Testis (tissue), 3 donors: ENCODE data around the gene NUCB2. TPM values are rescaled to one million over a fixed set of nuclear protein-coding genes. Genes with fewer than 3 reads are reported as not detected.
"Not testable (repeated sequence)": the region's sequence is repeated elsewhere in the genome, so short reads cannot be mapped to it uniquely, and the experiment has no call there.

Experiments used
- DNase-seq: peaks from one replicate; pipeline ENCODE4 v3.0.0-alpha.2; 2019
- H3K27ac ChIP-seq, 2 donors: fragments of 200-600 bp; sonication (generic); one replicate each; pipeline ENCODE4 v1.5.1; 2019
- H3K27me3 ChIP-seq: fragments of 200-600 bp; sonication (generic); one replicate; pipeline ENCODE4 v1.5.1; 2019
- H3K36me3 ChIP-seq: fragments of 200-600 bp; sonication (generic); one replicate; pipeline ENCODE4 v1.5.1; 2017; ENCODE audit warnings: low read depth; ENCODE audit errors: missing control alignments
- H3K4me1 ChIP-seq: fragments of 200-600 bp; sonication (generic); one replicate; pipeline ENCODE4 v1.5.1; 2019
- H3K4me3 ChIP-seq, 2 donors: fragments of 200-600 bp; sonication (generic); one replicate each; pipeline ENCODE4 v1.5.1; 2017 to 2019
- H3K9me3 ChIP-seq: fragments of 200-600 bp; sonication (generic); one replicate; pipeline ENCODE4 v1.5.1; 2017
- CTCF ChIP-seq, 3 experiments: fragments of 450-650 bp in 2 of 3; fragments of 200-600 bp in 1 of 3; sonication (generic) in 1 of 3; IDR thresholded peaks; one replicate each; pipeline ENCODE4 v1.5.1; 2016 to 2019; ENCODE audit warnings: antibody characterized with exemption in 3 of 3, mild to moderate bottlenecking in 2 of 3, moderate library complexity in 1 of 3
- POLR2A ChIP-seq: fragments of 450-650 bp; IDR thresholded peaks from one replicate; pipeline ENCODE4 v1.6.1; 2017; ENCODE audit warnings: antibody characterized with exemption, mild to moderate bottlenecking, moderate library complexity
- WGBS, 2 donors: methylation state at CpG; one replicate each; pipeline ENCODE4 v1.1.5; 2018; 5-methylcytosine and 5-hydroxymethylcytosine counted together
- intact Hi-C: fragments of 100-400 bp; cut with DNase I; formaldehyde crosslinking; loops from one replicate; pipeline ENCODE4 v1.15.1; 2023; ENCODE audit warnings: low total_unique reads
- polyA plus RNA-seq: library from polyadenylated mRNA; stranded (reverse); fragments of 350-450 nt; fragmentation: Illumina TruSeq; extraction: RNeasy Lipid Tissue Mini Kit (QIAGEN cat#74804); gene quantifications from one replicate; pipeline ENCODE4 v1.2.3, GENCODE V29; 2014; ENCODE audit warnings: low read depth, low replicate concordance; ENCODE audit not compliant: insufficient read depth
- total RNA-seq, 2 donors: library from RNA; depleted of rRNA; stranded (reverse); fragments of >200 nt; gene quantifications; one replicate each; pipeline ENCODE4 v1.2.3, GENCODE V29; 2016

Gene NUCB2
- total and polyA plus RNA-seq, 3 donors from 2014 or later = 86.1 to 186 (median 138) TPM

- DNase-seq = no peak
- Histone ChIP-seq H3K4me1 (no peaks in the 10 kb centered on the region), H3K27me3 (no peaks in the 10 kb centered on the region), H3K27ac (no peak overlapping the region), H3K9me3 (no peaks in the 10 kb centered on the region), H3K36me3 (no peaks in the 10 kb centered on the region), H3K4me3 (no peak overlapping the region)
- TF ChIP-seq CTCF (IDR thresholded peaks at IDR 0.05) (no peak), POLR2A (no peak)
- intact Hi-C loops = no loop called here
These were observed 16.5 kb upstream of the NUCB2 start for GRCh38 chr11:17260020-17260419.

- DNase-seq = no peak
These were observed 12.8 kb upstream of the NUCB2 start for GRCh38 chr11:17263769-17264168.

GRCh38 chr11:17266781-17267180, 9.8 kb upstream of the NUCB2 start:
- Histone ChIP-seq H3K27me3 (no peaks in the 10 kb centered on the region), H3K4me3 (no peak overlapping the region), H3K9me3 (no peaks in the 10 kb centered on the region), H3K4me1 (no peaks in the 10 kb centered on the region), H3K36me3 (no peaks in the 10 kb centered on the region), H3K27ac (no peak overlapping the region)
- DNase-seq = no peak
- WGBS, 2 donors = 84 to 85% methylated on average over 5 of the region's 5 CpGs
- TF ChIP-seq POLR2A (no peak), CTCF (IDR thresholded peaks at IDR 0.05) (no peak)
- intact Hi-C loops = no loop called here

More at GRCh38 chr11:17263769-17264168, 12.8 kb upstream of the NUCB2 start:
- Histone ChIP-seq H3K27ac (no peak overlapping the region), H3K4me3 (no peak overlapping the region), H3K4me1 (no peaks in the 10 kb centered on the region), H3K27me3 (no peaks in the 10 kb centered on the region), H3K36me3 (no peaks in the 10 kb centered on the region), H3K9me3 (no peaks in the 10 kb centered on the region)
- TF ChIP-seq CTCF (IDR thresholded peaks at IDR 0.05) (no peak), POLR2A (no peak)
- intact Hi-C loops = no loop called here
- WGBS, 2 donors = 88 to 95% methylated on average over 1 of the region's 1 CpG

GRCh38 chr11:17267576-17267975, 9.0 kb upstream of the NUCB2 start:
- H3K27ac ChIP-seq = no peak overlapping the region
- H3K9me3 ChIP-seq = no peaks in the 10 kb centered on the region
- no peak for DNase-seq
- TF ChIP-seq POLR2A = no peak
- TF ChIP-seq CTCF (IDR thresholded peaks at IDR 0.05) = no peak
- H3K4me3 ChIP-seq = no peak overlapping the region
- H3K4me1 ChIP-seq = no peaks in the 10 kb centered on the region
- H3K27me3 ChIP-seq = no peaks in the 10 kb centered on the region
- intact Hi-C loops = no loop called here
- 92 to 97% methylated on average over 5 of the region's 5 CpGs for WGBS, 2 donors
- no peaks in the 10 kb centered on the region for H3K36me3 ChIP-seq

GRCh38 chr11:17268500-17268899, 8.0 kb upstream of the NUCB2 start:
- H3K9me3 ChIP-seq, H3K4me1 ChIP-seq, intact Hi-C loops, H3K36me3 ChIP-seq, H3K27me3 ChIP-seq, DNase-seq, H3K4me3 ChIP-seq: not testable (repeated sequence)
- peak overlapping the region; percentile 10 to 21 for H3K27ac ChIP-seq
- WGBS, 2 donors = 51 to 63% methylated on average over 5 of the region's 5 CpGs
